ENCODE data around the gene BLACAT1.

The BLACAT1 gene

GRCh38 chr1:205455581-205456382 is at the start of gene BLACAT1:
BLACAT1 (minus strand) TSS chr1:205456045.
- Histone ChIP-seq H3K9me3 (ENCODE audit: control insufficient read depth, low read depth, low read length) (no peaks in the 10 kb centered on the region), H3K27ac (ENCODE audit: low read length) (peak within 1 kb of the TSS; percentile 78), H3K4me3 (ENCODE audit: low read length) (peak within 1 kb of the TSS; percentile 92), H3K9ac (ENCODE audit: low read length) (peak within 1 kb of the TSS; percentile 91), H3K4me1 (ENCODE audit: control insufficient read depth, low read depth, low read length) (peaks cover 45% of the 10 kb centered on the region), H3K36me3 (ENCODE audit: control insufficient read depth, low read depth, low read length) (peaks cover 10% of the 10 kb centered on the region), H3K27me3 (ENCODE audit: control insufficient read depth, insufficient read depth, low read length) (peaks cover 4% of the 10 kb centered on the region)

DNA sequence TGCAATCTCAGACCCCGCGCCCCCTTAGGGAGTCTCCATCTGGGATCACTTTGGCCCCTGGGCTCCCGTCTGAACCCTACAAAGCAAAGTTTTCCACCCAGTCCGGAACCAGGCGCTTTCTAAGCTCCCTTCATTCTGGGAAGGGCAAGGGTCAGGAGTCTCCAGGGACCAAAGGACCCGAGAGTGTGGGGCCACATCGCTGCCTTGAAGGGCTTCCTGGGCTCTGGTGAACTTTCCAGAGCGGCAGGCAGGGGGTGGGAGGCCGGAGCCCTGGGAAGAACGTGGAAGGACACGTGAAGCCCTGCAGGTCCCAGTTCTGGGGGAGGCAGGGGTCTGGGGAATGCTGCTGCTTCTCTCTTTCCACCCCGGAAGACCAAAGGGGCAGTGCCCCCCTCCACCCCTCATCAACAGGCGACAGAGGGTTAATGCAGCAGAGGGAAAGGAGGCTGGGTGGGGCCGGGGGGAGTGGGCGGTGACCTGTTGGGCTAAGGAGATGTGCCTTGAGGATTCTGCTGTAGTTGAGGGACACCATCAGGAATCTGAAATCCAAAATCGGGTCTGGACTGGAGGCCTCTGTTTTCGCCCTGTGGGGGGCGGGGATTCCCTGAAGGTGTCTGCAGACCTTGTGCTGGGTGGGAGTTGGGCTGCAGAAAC is 49.4 kb upstream of the BLACAT1 start:
- no peaks in the 10 kb centered on the region for H3K27me3 ChIP-seq (ENCODE audit: control insufficient read depth, insufficient read depth, low read length)
- peaks cover 17% of the 10 kb centered on the region for H3K4me1 ChIP-seq (ENCODE audit: control insufficient read depth, low read depth, low read length)
- no peaks in the 10 kb centered on the region for H3K9me3 ChIP-seq (ENCODE audit: control insufficient read depth, low read depth, low read length)
- peak overlapping the region; percentile 81 for H3K9ac ChIP-seq (ENCODE audit: low read length)
- H3K4me3 ChIP-seq (ENCODE audit: low read length), result peak overlapping the region; percentile 91
- no peaks in the 10 kb centered on the region for H3K36me3 ChIP-seq (ENCODE audit: control insufficient read depth, low read depth, low read length)
- H3K27ac ChIP-seq (ENCODE audit: low read length), result peak overlapping the region; percentile 46

DNA sequence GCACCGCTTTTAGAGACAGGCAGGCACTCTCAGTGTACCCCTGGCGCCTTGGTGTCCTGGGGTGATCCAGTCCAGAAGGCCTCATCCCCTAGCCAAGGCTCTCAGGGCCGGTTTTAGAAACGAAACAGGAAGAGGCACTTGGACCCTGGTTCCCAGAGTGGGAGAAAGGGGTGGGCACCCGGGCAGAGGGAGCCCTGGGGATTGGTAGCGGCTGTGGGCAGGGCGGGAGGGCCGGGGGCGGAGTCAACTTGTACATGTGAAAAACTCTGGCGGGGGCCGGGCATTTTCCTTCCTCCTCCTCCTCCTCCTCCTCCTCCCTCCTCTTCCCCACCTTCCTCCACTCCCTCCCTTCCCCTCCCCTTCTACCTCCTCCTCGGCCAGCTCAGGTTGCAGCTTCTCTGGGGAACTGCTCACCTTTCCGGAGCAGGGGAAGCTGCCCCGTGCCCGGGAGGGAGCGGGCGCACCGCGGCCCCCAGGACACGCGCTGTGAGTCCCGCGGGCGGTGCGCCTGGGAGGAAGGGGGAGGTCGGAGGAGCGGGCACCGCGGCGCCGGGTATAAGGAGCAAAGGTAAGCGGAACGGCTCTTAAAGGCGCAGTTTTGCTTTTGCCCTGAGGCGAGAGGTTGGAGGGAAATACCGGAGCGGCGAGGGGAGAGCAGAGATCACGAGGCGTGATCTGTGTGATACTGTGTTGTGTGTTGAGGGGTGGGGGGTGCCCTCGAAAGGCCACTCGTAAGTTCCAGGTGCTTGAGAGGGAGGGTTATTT is 48.6 kb upstream of the BLACAT1 start, which contains the start of gene CDK18:
CDK18 (plus strand) TSS at position 359 of the 765 bp plus-strand sequence. CDS start 18,499 bp downstream, outside the sequence.
- H3K27me3 ChIP-seq (ENCODE audit: control insufficient read depth, insufficient read depth, low read length), result no peaks in the 10 kb centered on the region

GRCh38 chr1:205502992-205503391 is 47.1 kb upstream of the BLACAT1 start:
- Histone ChIP-seq H3K27me3 (ENCODE audit: control insufficient read depth, insufficient read depth, low read length) (no peaks in the 10 kb centered on the region), H3K4me3 (ENCODE audit: low read length) (no peak overlapping the region), H3K36me3 (ENCODE audit: control insufficient read depth, low read depth, low read length) (no peaks in the 10 kb centered on the region), H3K9me3 (ENCODE audit: control insufficient read depth, low read depth, low read length) (no peaks in the 10 kb centered on the region), H3K27ac (ENCODE audit: low read length) (no peak overlapping the region), H3K9ac (ENCODE audit: low read length) (no peak overlapping the region), H3K4me1 (ENCODE audit: control insufficient read depth, low read depth, low read length) (peaks cover 17% of the 10 kb centered on the region)

More for the DNA sequence above, 48.6 kb upstream of the BLACAT1 start, which contains the start of gene CDK18:
- Histone ChIP-seq H3K9ac (ENCODE audit: low read length) (peak within 1 kb of the TSS; percentile 81), H3K4me3 (ENCODE audit: low read length) (peak within 1 kb of the TSS; percentile 91), H3K4me1 (ENCODE audit: control insufficient read depth, low read depth, low read length) (peaks cover 17% of the 10 kb centered on the region), H3K27ac (ENCODE audit: low read length) (peak within 1 kb of the TSS; percentile 46), H3K36me3 (ENCODE audit: control insufficient read depth, low read depth, low read length) (no peaks in the 10 kb centered on the region), H3K9me3 (ENCODE audit: control insufficient read depth, low read depth, low read length) (no peaks in the 10 kb centered on the region)

DNA sequence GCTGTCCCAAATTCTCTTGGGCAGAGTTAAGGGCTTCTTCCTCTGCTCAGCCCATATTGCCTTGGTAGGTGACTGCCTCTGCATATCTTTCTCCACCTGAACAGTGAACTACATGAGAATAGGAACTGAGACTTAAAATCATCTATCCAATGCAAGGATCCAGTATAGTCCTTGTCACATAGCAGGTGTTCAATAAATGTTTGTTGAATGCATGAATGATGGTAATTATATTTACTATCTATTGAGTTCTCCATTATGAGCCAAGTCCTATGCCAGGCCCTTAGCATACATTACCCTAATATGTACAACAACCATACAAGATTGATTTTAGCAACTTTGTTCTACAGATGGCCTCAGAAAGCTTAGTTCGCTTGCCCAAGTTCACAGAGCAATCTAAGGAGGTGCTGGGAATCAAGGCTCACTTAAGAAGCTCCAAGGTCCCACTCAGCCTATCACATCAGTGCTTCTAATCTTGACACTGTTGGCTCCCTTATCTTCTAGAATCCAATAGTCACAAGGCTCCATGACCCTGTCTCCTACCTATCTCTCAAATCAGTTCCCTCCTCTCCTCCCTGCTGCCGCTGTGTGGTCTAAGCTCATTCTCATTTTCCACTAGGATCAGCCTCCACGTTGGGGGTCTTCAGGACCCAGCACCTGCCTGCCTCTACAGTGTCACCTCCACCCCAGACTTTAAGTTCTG is 46.4 kb upstream of the BLACAT1 start:
- no peak overlapping the region for H3K9ac ChIP-seq (ENCODE audit: low read length)
- peaks cover 17% of the 10 kb centered on the region for H3K4me1 ChIP-seq (ENCODE audit: control insufficient read depth, low read depth, low read length)
- no peaks in the 10 kb centered on the region for H3K9me3 ChIP-seq (ENCODE audit: control insufficient read depth, low read depth, low read length)
- H3K27ac ChIP-seq (ENCODE audit: low read length), result no peak overlapping the region
- no peak overlapping the region for H3K4me3 ChIP-seq (ENCODE audit: low read length)
- H3K27me3 ChIP-seq (ENCODE audit: control insufficient read depth, insufficient read depth, low read length), result no peaks in the 10 kb centered on the region
- no peaks in the 10 kb centered on the region for H3K36me3 ChIP-seq (ENCODE audit: control insufficient read depth, low read depth, low read length)

DNA sequence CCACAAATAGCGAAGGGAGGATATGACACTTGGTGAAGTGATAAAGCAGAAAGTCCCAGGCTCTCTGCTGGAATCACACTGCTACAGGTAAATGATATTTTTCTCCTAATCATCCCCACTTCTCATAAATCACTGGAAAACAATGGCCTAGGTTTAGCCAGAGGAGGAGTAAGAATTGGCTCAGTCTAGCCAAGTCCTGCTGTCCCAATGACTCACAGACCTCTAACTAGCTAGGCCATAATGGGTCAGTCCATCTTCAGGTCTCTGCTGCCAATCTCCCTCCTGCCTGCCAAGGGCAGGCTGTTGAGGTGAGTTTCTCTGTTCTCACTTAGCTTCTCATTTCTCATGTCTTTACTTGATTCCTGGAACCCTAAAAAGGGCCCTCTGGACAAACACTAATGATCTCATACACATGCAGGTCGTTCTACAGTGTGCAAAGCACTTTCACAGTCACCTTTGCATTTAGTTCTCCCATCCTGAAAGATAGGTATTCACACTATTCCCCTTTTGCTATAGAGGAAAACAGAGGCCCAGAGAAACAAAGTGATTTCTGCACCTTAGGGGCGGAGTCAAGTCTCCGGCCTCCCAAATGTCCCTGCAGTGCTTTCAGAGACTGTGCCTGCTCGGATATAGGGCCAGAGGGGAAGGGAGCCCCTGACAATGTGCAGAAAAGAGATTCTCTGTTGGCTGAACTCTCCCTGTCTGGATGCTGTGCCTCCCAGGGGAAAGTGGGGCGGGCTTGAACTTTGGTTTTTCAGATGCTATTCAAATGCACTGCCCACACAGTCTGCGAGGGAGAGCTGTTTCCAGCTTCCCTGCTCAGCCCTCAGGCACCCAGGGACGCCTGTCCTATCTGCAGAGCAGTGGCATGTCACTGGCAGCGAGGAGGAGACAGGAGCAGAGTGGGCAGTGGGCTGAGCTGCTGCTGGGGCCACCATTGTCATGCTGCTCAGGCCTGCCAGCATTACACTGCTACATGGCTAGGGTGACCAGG is 44.7 kb upstream of the BLACAT1 start:
- Histone ChIP-seq H3K4me1 (ENCODE audit: control insufficient read depth, low read depth, low read length) (peaks cover 21% of the 10 kb centered on the region), H3K27me3 (ENCODE audit: control insufficient read depth, insufficient read depth, low read length) (no peaks in the 10 kb centered on the region), H3K36me3 (ENCODE audit: control insufficient read depth, low read depth, low read length) (no peaks in the 10 kb centered on the region), H3K27ac (ENCODE audit: low read length) (no peak overlapping the region), H3K4me3 (ENCODE audit: low read length) (no peak overlapping the region), H3K9me3 (ENCODE audit: control insufficient read depth, low read depth, low read length) (no peaks in the 10 kb centered on the region), H3K9ac (ENCODE audit: low read length) (no peak overlapping the region)

- H3K27ac ChIP-seq (ENCODE audit: low read length), result no peak overlapping the region
- H3K9me3 ChIP-seq (ENCODE audit: control insufficient read depth, low read depth, low read length), result no peaks in the 10 kb centered on the region
- H3K4me1 ChIP-seq (ENCODE audit: control insufficient read depth, low read depth, low read length), result peaks cover 25% of the 10 kb centered on the region
- H3K36me3 ChIP-seq (ENCODE audit: control insufficient read depth, low read depth, low read length), result no peaks in the 10 kb centered on the region
- no peak overlapping the region for H3K4me3 ChIP-seq (ENCODE audit: low read length)
- H3K27me3 ChIP-seq (ENCODE audit: control insufficient read depth, insufficient read depth, low read length), result no peaks in the 10 kb centered on the region
- no peak overlapping the region for H3K9ac ChIP-seq (ENCODE audit: low read length)
Measured at GRCh38 chr1:205499789-205500188, 43.9 kb upstream of the BLACAT1 start.

DNA sequence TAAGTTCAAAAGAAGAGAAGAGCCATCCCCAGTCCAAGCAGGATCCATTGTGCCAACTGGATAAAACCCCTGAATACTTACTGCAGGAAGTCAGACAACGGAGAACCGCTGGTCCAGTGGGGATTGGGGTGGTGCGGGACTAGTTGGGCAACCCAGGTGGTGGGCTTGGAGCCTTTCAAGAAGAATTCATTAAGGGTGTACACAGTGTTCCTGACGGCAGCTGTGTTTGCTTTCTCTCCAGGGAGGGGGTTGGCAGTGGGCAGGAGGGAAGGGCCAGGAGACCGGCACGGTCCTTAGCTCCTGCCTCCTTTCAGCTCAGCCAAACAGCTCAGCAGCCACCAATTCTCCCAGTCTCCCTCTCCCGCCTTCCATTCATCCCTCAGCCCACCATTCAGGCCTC is 41.5 kb upstream of the BLACAT1 start:
- no peaks in the 10 kb centered on the region for H3K9me3 ChIP-seq (ENCODE audit: control insufficient read depth, low read depth, low read length)
- no peak overlapping the region for H3K9ac ChIP-seq (ENCODE audit: low read length)
- H3K36me3 ChIP-seq (ENCODE audit: control insufficient read depth, low read depth, low read length), result no peaks in the 10 kb centered on the region
- no peak overlapping the region for H3K27ac ChIP-seq (ENCODE audit: low read length)
- peaks cover 30% of the 10 kb centered on the region for H3K4me1 ChIP-seq (ENCODE audit: control insufficient read depth, low read depth, low read length)
- H3K27me3 ChIP-seq (ENCODE audit: control insufficient read depth, insufficient read depth, low read length), result no peaks in the 10 kb centered on the region
- no peak overlapping the region for H3K4me3 ChIP-seq (ENCODE audit: low read length)

DNA sequence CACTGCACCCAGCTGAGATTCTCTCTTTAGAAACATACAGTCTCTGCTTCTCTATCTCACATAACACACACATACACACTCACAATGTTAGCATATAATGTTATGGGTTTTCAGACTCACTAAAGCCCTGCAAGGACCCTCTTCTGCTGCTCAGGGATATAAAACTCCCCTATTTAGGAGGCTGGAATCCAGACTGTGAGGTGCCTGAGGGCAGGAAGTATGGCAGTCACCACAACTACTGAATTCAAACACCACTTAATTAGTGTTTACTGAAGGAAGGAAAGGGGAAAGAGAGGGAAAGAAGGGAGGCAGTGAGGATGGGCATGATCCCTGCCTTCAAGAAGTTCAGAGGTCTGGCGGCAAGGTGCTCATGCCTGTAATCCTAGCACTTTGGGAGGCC is 40.8 kb upstream of the BLACAT1 start:
- Histone ChIP-seq H3K27me3 (ENCODE audit: control insufficient read depth, insufficient read depth, low read length) (no peaks in the 10 kb centered on the region), H3K27ac (ENCODE audit: low read length) (no peak overlapping the region), H3K9ac (ENCODE audit: low read length) (no peak overlapping the region), H3K4me3 (ENCODE audit: low read length) (no peak overlapping the region), H3K36me3 (ENCODE audit: control insufficient read depth, low read depth, low read length) (no peaks in the 10 kb centered on the region), H3K9me3 (ENCODE audit: control insufficient read depth, low read depth, low read length) (no peaks in the 10 kb centered on the region), H3K4me1 (ENCODE audit: control insufficient read depth, low read depth, low read length) (peaks cover 37% of the 10 kb centered on the region)

- no peak overlapping the region for H3K4me3 ChIP-seq (ENCODE audit: low read length)
- no peaks in the 10 kb centered on the region for H3K9me3 ChIP-seq (ENCODE audit: control insufficient read depth, low read depth, low read length)
- no peaks in the 10 kb centered on the region for H3K36me3 ChIP-seq (ENCODE audit: control insufficient read depth, low read depth, low read length)
- no peaks in the 10 kb centered on the region for H3K27me3 ChIP-seq (ENCODE audit: control insufficient read depth, insufficient read depth, low read length)
- H3K9ac ChIP-seq (ENCODE audit: low read length), result no peak overlapping the region
- peaks cover 24% of the 10 kb centered on the region for H3K4me1 ChIP-seq (ENCODE audit: control insufficient read depth, low read depth, low read length)
- H3K27ac ChIP-seq (ENCODE audit: low read length), result no peak overlapping the region
Measured at GRCh38 chr1:205495237-205495823, 39.5 kb upstream of the BLACAT1 start.
